Keratinocyte (primary cell): ENCODE results near the gene CNNM3. TPM values are rescaled to one million over a fixed set of nuclear protein-coding genes. Genes with fewer than 3 reads are reported as not detected.

Experiments
- DNase-seq: peaks from one replicate; pipeline ENCODE4 v3.0.0-alpha.2; 2011; ENCODE audit warnings: low read depth, missing footprints, low spot score
- FAIRE-seq: peaks from 2 replicates; lab custom pipeline; 2011; peaks lifted over from hg19 to GRCh38; lab: Jason Lieb, UNC
- H2AFZ ChIP-seq: 2 replicates; pipeline ENCODE4 v1.6.0; 2012; ENCODE audit warnings: low read length, control low read depth, inconsistent platforms; ENCODE audit not compliant: control insufficient read depth
- H3K27ac ChIP-seq: 2 replicates; pipeline ENCODE4 v1.5.1; 2011; ENCODE audit warnings: low read length; ENCODE audit not compliant: control insufficient read depth, insufficient read depth
- H3K27me3 ChIP-seq: 3 replicates; pipeline ENCODE4 v1.6.0; 2011; ENCODE audit warnings: low read length; ENCODE audit not compliant: control insufficient read depth, insufficient read depth; ENCODE audit errors: extremely low read depth
- H3K36me3 ChIP-seq, 2 experiments: 2 replicates in 1 of 2; 3 replicates in 1 of 2; pipeline ENCODE4 v1.5.1; 2011; ENCODE audit warnings: low read length in 2 of 2, mild to moderate bottlenecking in 1 of 2; ENCODE audit not compliant: control insufficient read depth in 2 of 2, insufficient read depth in 2 of 2; ENCODE audit errors: extremely low read depth in 1 of 2
- H3K4me1 ChIP-seq: 3 replicates; pipeline ENCODE4 v1.5.1; 2011; ENCODE audit warnings: low read length; ENCODE audit not compliant: control insufficient read depth, insufficient read depth; ENCODE audit errors: extremely low read depth
- H3K4me2 ChIP-seq: 3 replicates; pipeline ENCODE4 v1.6.0; 2011; ENCODE audit warnings: low read depth, low read length; ENCODE audit not compliant: control insufficient read depth, insufficient read depth; ENCODE audit errors: extremely low read depth
- H3K4me3 ChIP-seq, 3 experiments: fragments of 200-600 bp in 1 of 3; sonication (generic) in 1 of 3; 2 replicates in 2 of 3; 3 replicates in 1 of 3; pipeline ENCODE4 v1.5.1; 2011 to 2016; ENCODE audit warnings: low read length in 3 of 3, mild to moderate bottlenecking in 3 of 3, control low read depth in 2 of 3, inconsistent platforms in 1 of 3, low read depth in 1 of 3, mixed read lengths in 1 of 3, mixed run types in 1 of 3, moderate library complexity in 1 of 3; ENCODE audit not compliant: control insufficient read depth in 2 of 3, insufficient read depth in 2 of 3; ENCODE audit errors: extremely low read depth in 1 of 3
- H3K79me2 ChIP-seq: 2 replicates; pipeline ENCODE4 v1.6.0; 2012; ENCODE audit warnings: low read length; ENCODE audit not compliant: control insufficient read depth, insufficient read depth
- H3K9ac ChIP-seq: 3 replicates; pipeline ENCODE4 v1.6.0; 2011; ENCODE audit warnings: low read length; ENCODE audit not compliant: control insufficient read depth, insufficient read depth; ENCODE audit errors: extremely low read depth
- H3K9me1 ChIP-seq: 3 replicates; pipeline ENCODE4 v1.6.0; 2011; ENCODE audit warnings: low read length; ENCODE audit not compliant: control insufficient read depth, insufficient read depth; ENCODE audit errors: extremely low read depth
- H3K9me3 ChIP-seq: 2 replicates; pipeline ENCODE4 v1.5.1; 2012; ENCODE audit warnings: low read depth, low read length; ENCODE audit not compliant: control insufficient read depth
- H4K20me1 ChIP-seq: 3 replicates; pipeline ENCODE4 v1.6.0; 2011; ENCODE audit warnings: low read length; ENCODE audit not compliant: control insufficient read depth, insufficient read depth; ENCODE audit errors: extremely low read depth
- CTCF ChIP-seq, 3 experiments: IDR thresholded peaks in 1 of 3; conservative IDR thresholded peaks in 1 of 3; optimal IDR thresholded peaks in 1 of 3; 2 replicates in 2 of 3; 3 replicates in 1 of 3; pipeline versions ENCODE3 to v1.5.1; 2011; ENCODE audit warnings: low read length in 3 of 3, mild to moderate bottlenecking in 3 of 3, moderate library complexity in 2 of 3, control low read depth in 1 of 3, inconsistent platforms in 1 of 3; ENCODE audit not compliant: insufficient read depth in 2 of 3; ENCODE audit errors: extremely low read depth in 1 of 3
- EZH2 ChIP-seq: IDR thresholded peaks from one replicate; pipeline ENCODE4 v1.6.1; 2012; ENCODE audit warnings: inconsistent platforms, mild to moderate bottlenecking, low read length, moderate library complexity
- dilution Hi-C: fragments of 300-500 bp; cut with MboI; formaldehyde crosslinking; loops from one replicate; pipeline ENCODE4 v1.7.0; 2020; ENCODE audit warnings: low sequenced_read_pairs; ENCODE audit not compliant: extremely low pct_ligation_motif_present
- polyA plus RNA-seq, 5 experiments: library from polyadenylated mRNA; depleted of rRNA in 3 of 5; stranded (reverse) in 3 of 5; stranded (forward) in 1 of 5; unstranded in 1 of 5; fragments of >200 nt; gene quantifications; 1 replicate in 1 of 5; 2 replicates in 3 of 5; 3 replicates in 1 of 5; pipeline versions ENCODE4 v1.2.1 to v1.2.3, GENCODE V29; 2011 to 2012; ENCODE audit warnings: missing spikeins in 2 of 5, low read depth in 1 of 5, low replicate concordance in 1 of 5

Gene CNNM3
- polyA plus RNA-seq, 1 donor (not counting 4 experiments of a cell fraction or from before 2014, with no cell fraction given): 2.3 TPM

- FAIRE-seq (no peak), DNase-seq (no peak)
- dilution Hi-C loops: no loop called here
- no peaks in the 10 kb centered on the region for H3K9me1 ChIP-seq
- no peak overlapping the region for H2AFZ ChIP-seq
- H3K4me1 ChIP-seq: peaks cover 22% of the 10 kb centered on the region
- no peaks in the 10 kb centered on the region for H3K79me2 ChIP-seq
- H3K27me3 ChIP-seq: no peaks in the 10 kb centered on the region
- no peak overlapping the region for H3K4me2 ChIP-seq
- no peak overlapping the region for H3K4me3 ChIP-seq
- peak overlapping the region; percentile 54 for H3K27ac ChIP-seq
- no peaks in the 10 kb centered on the region for H3K36me3 ChIP-seq
- H4K20me1 ChIP-seq: no peaks in the 10 kb centered on the region
- TF ChIP-seq CTCF (optimal IDR thresholded peaks at IDR 0.05 in 1 of 3, IDR thresholded peaks at IDR 0.05 in 1 of 3, conservative IDR thresholded peaks at IDR 0.05 in 1 of 3; ENCODE audit: extremely low read depth in 1 of 3, insufficient read depth in 2 of 3, low read length in 3 of 3) (no peak), EZH2 (no peak)
- H3K9ac ChIP-seq: no peak overlapping the region
- H3K9me3 ChIP-seq: no peaks in the 10 kb centered on the region
Observed at GRCh38 chr2:96787411-96787810, 28.7 kb upstream of the CNNM3 start.

GRCh38 chr2:96788442-96789244 is 27.4 kb upstream of the CNNM3 start:
- FAIRE-seq (no peak), DNase-seq (no peak)
- Histone ChIP-seq H3K9me1 (no peaks in the 10 kb centered on the region), H3K36me3 (no peaks in the 10 kb centered on the region), H3K4me2 (no peak overlapping the region), H4K20me1 (no peaks in the 10 kb centered on the region), H3K4me1 (peaks cover 22% of the 10 kb centered on the region), H3K27ac (no peak overlapping the region), H2AFZ (no peak overlapping the region), H3K9ac (no peak overlapping the region), H3K4me3 (no peak overlapping the region), H3K9me3 (no peaks in the 10 kb centered on the region), H3K79me2 (no peaks in the 10 kb centered on the region), H3K27me3 (no peaks in the 10 kb centered on the region)
- TF ChIP-seq CTCF (optimal IDR thresholded peaks at IDR 0.05 in 1 of 3, IDR thresholded peaks at IDR 0.05 in 1 of 3, conservative IDR thresholded peaks at IDR 0.05 in 1 of 3; ENCODE audit: extremely low read depth in 1 of 3, insufficient read depth in 2 of 3, low read length in 3 of 3): no peak
- TF ChIP-seq EZH2: no peak
- dilution Hi-C loops: no loop called here
